Measurements from ENCODE around the gene COX19. TPM values are rescaled to one million over a fixed set of nuclear protein-coding genes. Genes with fewer than 3 reads are reported as not detected.

Gene COX19
- polyA plus RNA-seq, 1 donor, result 33.5 TPM

GRCh38 chr7:999941-1000935 lies 24.9 kb upstream of the COX19 start:
- Histone ChIP-seq H3K9me3 (ENCODE audit: control insufficient read depth, low read depth, low read length) (peaks cover 1% of the 10 kb centered on the region), H3K27ac (ENCODE audit: low read length) (no peak overlapping the region), H3K4me1 (ENCODE audit: control insufficient read depth, insufficient read depth, low read length) (peaks cover 6% of the 10 kb centered on the region), H3K4me3 (ENCODE audit: low read length) (no peak overlapping the region), H3K27me3 (ENCODE audit: control insufficient read depth, insufficient read depth, low read length) (no peaks in the 10 kb centered on the region), H3K36me3 (ENCODE audit: control insufficient read depth, insufficient read depth, low read length) (peaks cover 10% of the 10 kb centered on the region)
- no CpG with 5 or more reads among the region's 52 CpGs for WGBS (ENCODE audit: insufficient coverage, low lambda C conversion rate)
- DNase-seq, result no peak

DNA sequence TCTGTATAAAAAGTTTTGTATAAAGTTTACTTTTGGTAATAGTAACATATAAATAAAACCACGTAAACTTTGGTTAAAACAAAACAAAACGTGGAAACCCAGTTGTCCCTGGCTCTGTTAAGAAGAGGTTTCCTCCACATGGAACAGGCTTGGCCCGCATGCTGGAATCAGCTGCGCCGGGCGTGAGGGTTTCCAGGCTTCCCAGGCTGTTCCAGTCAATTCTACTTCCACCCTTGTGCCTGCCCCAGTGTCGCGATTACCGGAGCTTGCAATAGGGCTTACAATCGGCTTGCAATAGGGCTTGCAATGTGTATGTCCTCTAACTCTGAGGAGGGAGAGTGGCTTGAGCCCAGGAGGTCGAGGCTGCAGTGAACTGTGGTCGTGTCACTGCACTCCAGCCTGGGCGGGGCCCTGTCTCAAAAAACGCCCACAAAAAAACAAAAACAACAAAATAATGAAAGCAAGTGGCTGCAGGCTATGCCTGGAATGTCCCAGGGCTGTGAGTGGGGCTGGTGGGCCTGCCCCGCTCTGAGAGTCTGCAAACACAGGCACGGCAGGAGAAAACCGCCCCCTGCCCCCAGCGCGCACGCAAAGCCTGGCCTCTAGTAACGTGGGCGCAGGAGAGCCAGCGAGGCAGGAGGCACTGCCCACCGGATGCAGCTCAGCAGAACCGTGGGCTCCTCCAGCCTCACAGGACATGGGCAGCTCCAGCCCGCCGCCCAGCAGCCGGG lies 24.0 kb upstream of the COX19 start:
- H3K9me3 ChIP-seq (ENCODE audit: control insufficient read depth, low read depth, low read length), result no peaks in the 10 kb centered on the region
- peaks cover 6% of the 10 kb centered on the region for H3K4me1 ChIP-seq (ENCODE audit: control insufficient read depth, insufficient read depth, low read length)
- H3K27me3 ChIP-seq (ENCODE audit: control insufficient read depth, insufficient read depth, low read length), result no peaks in the 10 kb centered on the region
- 100% methylated on average over 1 of the region's 28 CpGs for WGBS (ENCODE audit: insufficient coverage, low lambda C conversion rate)
- no peak overlapping the region for H3K4me3 ChIP-seq (ENCODE audit: low read length)
- H3K36me3 ChIP-seq (ENCODE audit: control insufficient read depth, insufficient read depth, low read length), result peaks cover 10% of the 10 kb centered on the region
- no peak for DNase-seq
- no peak overlapping the region for H3K27ac ChIP-seq (ENCODE audit: low read length)

DNA sequence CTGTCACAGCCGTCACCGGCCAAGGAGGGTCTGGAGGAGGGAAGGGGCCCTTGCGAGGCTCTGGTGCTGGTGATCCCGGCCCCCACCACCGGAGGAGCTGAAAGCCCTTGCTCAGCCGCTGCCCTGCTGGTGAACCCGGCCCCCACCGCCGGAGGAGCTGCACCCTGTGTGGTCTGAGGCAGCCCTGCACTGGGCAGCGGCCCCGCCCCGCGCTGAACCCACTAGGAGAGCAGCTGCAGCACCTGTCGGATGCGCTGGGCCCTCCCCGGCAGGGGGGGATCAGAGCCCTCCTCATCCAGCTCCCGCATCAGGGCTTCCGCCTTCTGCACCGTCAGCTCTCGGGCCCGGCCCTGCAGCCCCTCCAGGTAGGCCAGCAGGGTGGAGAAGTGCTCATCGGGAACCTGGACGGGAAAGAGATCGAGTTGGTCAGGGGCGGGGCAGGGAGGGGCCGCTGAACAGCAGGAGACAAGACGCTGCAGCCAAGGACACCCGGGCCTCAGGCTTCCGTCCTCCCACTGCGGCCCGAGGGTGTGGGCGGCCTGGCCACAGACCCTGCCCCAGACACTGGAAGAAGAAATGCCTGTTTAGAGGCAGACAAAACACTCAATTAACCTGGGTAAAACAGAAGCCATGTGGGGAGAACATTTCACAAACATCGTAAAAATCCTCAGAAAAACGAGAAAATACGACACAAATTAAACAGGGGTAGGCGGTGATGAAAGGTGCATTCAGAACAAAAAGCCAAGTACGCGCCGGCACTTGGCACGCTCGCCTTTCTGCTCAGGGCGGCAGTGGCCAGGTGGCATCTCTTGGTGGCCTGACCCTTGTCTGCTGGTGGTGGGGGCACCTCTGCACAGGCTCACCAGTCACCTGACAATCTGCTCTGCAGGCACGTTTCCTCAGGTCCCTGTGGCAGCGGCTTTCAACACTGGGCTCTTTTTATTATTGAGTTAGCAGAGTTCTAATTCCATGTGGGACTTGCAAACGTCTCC lies 22.4 kb upstream of the COX19 start:
- H3K4me3 ChIP-seq (ENCODE audit: low read length), result no peak overlapping the region
- peaks cover 10% of the 10 kb centered on the region for H3K36me3 ChIP-seq (ENCODE audit: control insufficient read depth, insufficient read depth, low read length)
- 60% methylated on average over 3 of the region's 45 CpGs for WGBS (ENCODE audit: insufficient coverage, low lambda C conversion rate)
- no peak for DNase-seq
- H3K27ac ChIP-seq (ENCODE audit: low read length), result no peak overlapping the region
- no peaks in the 10 kb centered on the region for H3K27me3 ChIP-seq (ENCODE audit: control insufficient read depth, insufficient read depth, low read length)
- peaks cover 15% of the 10 kb centered on the region for H3K4me1 ChIP-seq (ENCODE audit: control insufficient read depth, insufficient read depth, low read length)
- H3K9me3 ChIP-seq (ENCODE audit: control insufficient read depth, low read depth, low read length), result no peaks in the 10 kb centered on the region

DNA sequence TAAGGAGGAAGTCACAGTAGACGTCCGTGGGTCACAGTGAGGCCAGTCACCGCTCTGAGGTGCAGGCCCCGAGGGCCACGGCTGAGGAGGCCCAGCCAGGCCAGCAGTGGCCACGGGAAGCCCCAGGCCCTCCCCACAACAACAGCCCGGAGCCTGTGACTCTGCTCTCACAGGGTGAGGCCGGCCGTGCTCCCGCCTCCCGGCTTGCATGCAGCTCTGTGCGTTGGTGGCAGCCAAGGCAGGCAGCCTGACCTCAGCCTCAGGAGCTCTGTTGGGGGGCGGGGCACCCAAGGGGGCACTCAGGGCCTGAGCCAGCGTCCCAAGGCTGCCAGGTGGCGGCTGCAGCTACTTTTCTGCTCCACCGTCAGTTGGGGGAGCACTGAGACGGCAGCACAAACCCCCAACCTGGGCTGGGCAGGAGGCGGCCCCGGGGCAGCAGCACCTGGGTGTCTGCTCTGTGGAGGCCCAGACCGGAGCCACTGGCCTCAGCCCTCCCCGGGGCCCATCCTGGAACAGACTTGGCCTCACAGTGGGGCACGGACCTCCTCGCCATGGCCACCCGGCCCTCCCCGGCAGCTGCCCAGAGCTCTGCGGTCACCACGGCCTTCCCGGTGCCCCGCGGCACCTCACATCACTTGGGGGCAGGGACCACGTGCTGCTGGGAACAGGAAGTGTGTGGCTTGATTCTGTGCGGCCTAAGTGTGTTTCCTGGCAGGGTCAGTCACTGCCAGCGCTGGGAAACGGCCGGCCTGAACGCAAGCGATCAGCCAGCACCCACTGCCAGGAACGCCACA lies 20.9 kb upstream of the COX19 start:
- Histone ChIP-seq H3K4me1 (ENCODE audit: control insufficient read depth, insufficient read depth, low read length) (peaks cover 24% of the 10 kb centered on the region), H3K36me3 (ENCODE audit: control insufficient read depth, insufficient read depth, low read length) (peaks cover 10% of the 10 kb centered on the region), H3K4me3 (ENCODE audit: low read length) (no peak overlapping the region), H3K27me3 (ENCODE audit: control insufficient read depth, insufficient read depth, low read length) (no peaks in the 10 kb centered on the region), H3K9me3 (ENCODE audit: control insufficient read depth, low read depth, low read length) (no peaks in the 10 kb centered on the region), H3K27ac (ENCODE audit: low read length) (no peak overlapping the region)
- WGBS (ENCODE audit: insufficient coverage, low lambda C conversion rate), result no CpG with 5 or more reads among the region's 38 CpGs
- DNase-seq, result no peak

DNA sequence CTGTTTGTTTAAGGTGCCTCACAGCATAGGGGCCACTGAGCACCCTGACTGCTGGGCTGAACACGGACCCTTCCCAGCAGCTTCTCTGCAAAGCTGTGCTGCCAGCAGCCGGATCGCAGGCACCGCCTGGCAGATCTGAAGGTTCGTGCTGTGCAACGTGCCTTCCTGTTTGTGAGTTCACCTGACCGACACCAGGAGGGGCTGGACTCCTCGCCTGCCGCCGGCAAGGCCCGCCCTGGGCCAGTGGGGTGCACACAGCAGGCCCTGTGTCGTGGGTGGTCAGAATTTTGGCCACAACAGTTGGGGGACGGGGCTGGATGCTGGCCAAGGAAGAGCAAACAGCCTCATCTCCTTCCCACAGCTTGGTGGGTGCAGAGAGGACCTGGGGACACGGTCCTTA lies 20.2 kb upstream of the COX19 start:
- Histone ChIP-seq H3K9me3 (ENCODE audit: control insufficient read depth, low read depth, low read length) (peaks cover 1% of the 10 kb centered on the region), H3K4me1 (ENCODE audit: control insufficient read depth, insufficient read depth, low read length) (peaks cover 28% of the 10 kb centered on the region)
- WGBS (ENCODE audit: insufficient coverage, low lambda C conversion rate), result no CpG with 5 or more reads among the region's 14 CpGs

GRCh38 chr7:994592-995308 lies 19.4 kb upstream of the COX19 start:
- no CpG with 5 or more reads among the region's 28 CpGs for WGBS (ENCODE audit: insufficient coverage, low lambda C conversion rate)
- no peak for DNase-seq
- peaks cover 10% of the 10 kb centered on the region for H3K36me3 ChIP-seq (ENCODE audit: control insufficient read depth, insufficient read depth, low read length)
- no peak overlapping the region for H3K27ac ChIP-seq (ENCODE audit: low read length)
- H3K4me1 ChIP-seq (ENCODE audit: control insufficient read depth, insufficient read depth, low read length), result peaks cover 28% of the 10 kb centered on the region
- H3K27me3 ChIP-seq (ENCODE audit: control insufficient read depth, insufficient read depth, low read length), result no peaks in the 10 kb centered on the region
- H3K4me3 ChIP-seq (ENCODE audit: low read length), result no peak overlapping the region
- peaks cover 8% of the 10 kb centered on the region for H3K9me3 ChIP-seq (ENCODE audit: control insufficient read depth, low read depth, low read length)

More for the DNA sequence above, 20.2 kb upstream of the COX19 start:
- H3K36me3 ChIP-seq (ENCODE audit: control insufficient read depth, insufficient read depth, low read length), result peaks cover 10% of the 10 kb centered on the region
- no peak overlapping the region for H3K4me3 ChIP-seq (ENCODE audit: low read length)
- no peak for DNase-seq
- no peak overlapping the region for H3K27ac ChIP-seq (ENCODE audit: low read length)
- H3K27me3 ChIP-seq (ENCODE audit: control insufficient read depth, insufficient read depth, low read length), result no peaks in the 10 kb centered on the region

- DNase-seq, result peak; percentile 92 to 97
- Histone ChIP-seq H3K36me3 (ENCODE audit: control insufficient read depth, insufficient read depth, low read length) (peaks cover 20% of the 10 kb centered on the region), H3K27ac (ENCODE audit: low read length) (no peak overlapping the region), H3K9me3 (ENCODE audit: control insufficient read depth, low read depth, low read length) (peaks cover 22% of the 10 kb centered on the region), H3K4me1 (ENCODE audit: control insufficient read depth, insufficient read depth, low read length) (peaks cover 34% of the 10 kb centered on the region), H3K4me3 (ENCODE audit: low read length) (no peak overlapping the region), H3K27me3 (ENCODE audit: control insufficient read depth, insufficient read depth, low read length) (no peaks in the 10 kb centered on the region)
- WGBS (ENCODE audit: insufficient coverage, low lambda C conversion rate), result no CpG with 5 or more reads among the region's 34 CpGs
These were observed 17.6 kb upstream of the COX19 start for GRCh38 chr7:992709-993607.

DNA sequence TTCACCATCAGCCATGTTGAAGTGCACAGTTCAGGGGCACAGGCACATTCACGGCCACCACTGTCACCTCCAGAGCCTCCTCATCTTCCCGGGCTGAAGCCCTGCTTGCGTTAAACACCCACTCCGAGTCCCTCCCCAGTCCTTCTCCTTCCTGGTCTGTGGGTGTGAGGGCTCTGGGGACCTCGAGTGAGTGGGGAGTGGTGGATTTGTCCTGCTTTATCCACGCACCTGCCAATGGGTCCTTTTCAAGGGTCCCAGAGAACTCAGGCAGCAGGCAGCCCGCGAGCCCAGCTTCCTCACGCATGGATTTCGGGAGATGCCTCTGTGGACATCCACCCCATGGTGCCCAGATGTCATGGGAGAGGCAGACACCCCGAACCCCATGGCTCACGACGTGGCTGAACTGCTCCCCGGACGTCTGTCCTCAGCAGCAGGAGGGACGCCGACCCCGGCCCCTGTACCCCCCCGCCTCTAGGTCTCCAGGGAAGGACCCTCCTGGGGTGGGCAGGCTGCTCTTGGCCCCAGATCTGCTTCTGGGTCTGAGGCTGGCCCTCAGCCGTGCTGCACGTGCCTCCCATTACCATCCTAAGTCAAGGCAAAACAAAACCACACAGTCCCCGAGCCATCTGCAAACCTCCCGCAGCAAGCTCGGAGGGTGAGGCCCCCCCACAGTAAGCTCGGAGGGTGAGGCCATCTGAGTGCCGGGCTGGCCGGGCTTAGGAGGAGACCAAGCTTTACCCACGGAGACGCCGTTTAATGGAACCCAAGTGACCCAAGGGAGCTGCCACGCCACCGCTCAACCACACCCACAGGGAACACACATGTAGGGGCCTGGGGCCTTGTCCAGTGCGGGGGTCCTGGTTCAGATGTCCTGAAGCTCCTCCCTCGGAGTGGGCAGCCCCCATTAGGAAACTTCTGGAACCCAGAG lies 16.6 kb upstream of the COX19 start:
- peak in 1 of 2 donors; percentile 71 for DNase-seq
- Histone ChIP-seq H3K27ac (ENCODE audit: low read length) (peak overlapping the region; percentile 46), H3K36me3 (ENCODE audit: control insufficient read depth, insufficient read depth, low read length) (peaks cover 28% of the 10 kb centered on the region), H3K4me1 (ENCODE audit: control insufficient read depth, insufficient read depth, low read length) (peaks cover 37% of the 10 kb centered on the region), H3K9me3 (ENCODE audit: control insufficient read depth, low read depth, low read length) (peaks cover 32% of the 10 kb centered on the region), H3K27me3 (ENCODE audit: control insufficient read depth, insufficient read depth, low read length) (no peaks in the 10 kb centered on the region), H3K4me3 (ENCODE audit: low read length) (no peak overlapping the region)
- no CpG with 5 or more reads among the region's 34 CpGs for WGBS (ENCODE audit: insufficient coverage, low lambda C conversion rate)
